ENCODE results near the gene EXOSC9. TPM values are rescaled to one million over a fixed set of nuclear protein-coding genes. Genes with fewer than 3 reads are reported as not detected.

Gene EXOSC9
- total RNA-seq, 1 experiment from 2014 or later = 29.9 TPM

- Histone ChIP-seq H3K27me3 (ENCODE audit: insufficient read depth, low read depth) (no peaks in the 10 kb centered on the region), H3F3A (ENCODE audit: insufficient read depth, low read depth) (no peaks in the 10 kb centered on the region), H3K27ac (no peak overlapping the region), H3K4me1 (replicated peaks; ENCODE audit: insufficient read depth) (peaks cover 9% of the 10 kb centered on the region), H3K4me3 (no peak overlapping the region), H3K9me2 (ENCODE audit: insufficient read depth) (no peaks in the 10 kb centered on the region), H3K36me3 (ENCODE audit: low read depth) (no peaks in the 10 kb centered on the region), H2AFZ (0 out of 2 replicates have a peak overlapping the region, but pooled peaks have one; percentile 3), H3K9me3 (ENCODE audit: insufficient read depth, low read depth) (no peaks in the 10 kb centered on the region), H3K79me2 (ENCODE audit: low read depth) (peaks cover 1% of the 10 kb centered on the region), H3K4me2 (no peak overlapping the region), H4K20me1 (ENCODE audit: insufficient read depth) (no peaks in the 10 kb centered on the region)
- TF ChIP-seq EZH2 (IDR thresholded peaks at IDR 0.05; ENCODE audit: low read depth) = no peak
- no peak for TF ChIP-seq CTCF (conservative IDR thresholded peaks at IDR 0.05)
- BruUV-seq (replicated peaks) = no TSS peak
- no peak for DNase-seq
- CTCF ChIA-PET = no interaction called here
- intact Hi-C loops (cut with micrococcal nuclease; ENCODE audit: unreplicated experiment) = no loop called here
- POLR2A ChIA-PET (ENCODE audit: unreplicated experiment) = no interaction called here
Observed at GRCh38 chr4:121796283-121796682, 4.8 kb upstream of the EXOSC9 start.

DNA sequence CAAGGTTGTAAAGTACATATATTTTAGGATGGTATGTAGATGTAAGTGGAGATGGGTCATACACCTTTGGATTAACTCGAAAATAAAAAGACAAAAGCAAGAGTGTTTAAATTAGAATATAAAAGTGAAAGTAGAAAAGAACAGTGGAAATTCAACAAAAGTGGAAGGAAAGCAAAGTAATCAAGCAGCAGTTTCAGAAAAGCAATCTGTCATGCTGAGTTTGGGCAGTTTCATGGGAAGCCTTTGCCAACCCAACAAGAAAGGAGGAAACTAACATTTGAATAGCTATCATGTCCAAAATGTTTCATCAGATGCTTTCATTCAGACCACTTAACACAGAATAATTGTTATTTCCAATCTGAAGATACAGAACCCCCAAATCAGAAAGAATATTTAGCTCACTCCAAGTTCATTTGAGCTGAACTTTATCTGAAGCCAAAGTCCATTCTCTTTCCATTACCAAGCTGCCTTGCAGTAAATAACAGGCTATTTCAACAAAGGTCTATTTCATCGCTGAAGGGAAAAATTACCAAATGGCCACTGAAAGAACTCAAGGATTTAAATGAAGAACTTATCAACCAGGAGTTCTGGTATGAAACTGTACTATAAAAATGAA is 1.8 kb upstream of the EXOSC9 start:
- TF ChIP-seq CTCF (conservative IDR thresholded peaks at IDR 0.05) (no peak), EZH2 (IDR thresholded peaks at IDR 0.05; ENCODE audit: low read depth) (no peak)
- Histone ChIP-seq H3K9me3 (ENCODE audit: insufficient read depth, low read depth) (no peaks in the 10 kb centered on the region), H3K27ac (no peak overlapping the region), H3K27me3 (ENCODE audit: insufficient read depth, low read depth) (no peaks in the 10 kb centered on the region), H4K20me1 (ENCODE audit: insufficient read depth) (no peaks in the 10 kb centered on the region), H3K4me2 (0 out of 2 replicates have a peak overlapping the region, but pooled peaks have one; percentile 16), H3K79me2 (ENCODE audit: low read depth) (peaks cover 19% of the 10 kb centered on the region), H2AFZ (peak overlapping the region; percentile 99; the same call in 1 of the 2 replicates), H3K9me2 (ENCODE audit: insufficient read depth) (no peaks in the 10 kb centered on the region), H3K4me3 (no peak overlapping the region), H3F3A (ENCODE audit: insufficient read depth, low read depth) (no peaks in the 10 kb centered on the region), H3K4me1 (replicated peaks; ENCODE audit: insufficient read depth) (peaks cover 18% of the 10 kb centered on the region), H3K36me3 (ENCODE audit: low read depth) (peaks cover 8% of the 10 kb centered on the region; the same call in 1 of the 2 replicates)
- no TSS peak for BruUV-seq (replicated peaks)
- ChIA-PET CTCF (no interaction called here), POLR2A (ENCODE audit: unreplicated experiment) (interaction anchor here (0.7 kb wide), 1 partner anchor 662 kb away, joined by 3 read pairs; no protein-coding TSS in a partner anchor)
- intact Hi-C loops (cut with micrococcal nuclease; ENCODE audit: unreplicated experiment) = no loop called here
- no peak for DNase-seq

DNA sequence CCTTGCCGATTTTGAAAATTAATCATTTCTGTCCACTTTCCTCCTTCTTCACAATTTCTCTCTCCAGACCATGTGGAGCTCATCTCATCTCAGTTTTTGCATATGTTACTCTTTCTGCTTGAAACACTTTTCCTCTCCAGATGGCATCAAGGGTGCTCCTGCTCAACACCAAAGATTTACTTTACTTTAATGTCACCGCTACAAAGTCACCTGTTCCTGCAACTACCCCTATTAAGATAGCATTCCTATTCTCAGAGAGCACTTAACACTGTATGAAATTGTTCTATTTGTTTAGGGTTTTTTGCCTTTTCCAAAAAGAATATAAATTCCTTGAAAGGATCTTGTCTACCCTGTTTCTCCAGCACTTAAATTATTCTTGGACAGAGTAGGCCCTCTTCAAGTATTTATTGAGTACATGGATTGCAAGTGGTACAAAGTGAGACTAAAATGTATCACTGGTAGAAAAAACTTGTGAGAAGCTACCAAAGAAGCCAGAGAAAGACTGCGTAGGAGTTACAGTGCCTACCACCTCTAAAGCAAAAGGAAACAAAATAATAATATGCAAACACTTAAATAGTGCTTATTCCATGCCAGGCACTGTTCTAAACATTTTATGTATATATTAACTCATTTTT is 1.1 kb upstream of the EXOSC9 start:
- POLR2A ChIA-PET (ENCODE audit: unreplicated experiment) = interaction anchor here (0.7 kb wide), 1 partner anchor 662 kb away, joined by 3 read pairs; no protein-coding TSS in a partner anchor
- H3K4me3 ChIP-seq = peak overlapping the region; percentile 87; the same call in 1 of the 2 replicates
- CTCF ChIA-PET = no interaction called here
- H3K79me2 ChIP-seq (ENCODE audit: low read depth) = peaks cover 19% of the 10 kb centered on the region
- no peak for TF ChIP-seq EZH2 (IDR thresholded peaks at IDR 0.05; ENCODE audit: low read depth)
- TF ChIP-seq CTCF (conservative IDR thresholded peaks at IDR 0.05) = no peak
- H3K4me2 ChIP-seq = peak overlapping the region; percentile 89
- intact Hi-C loops (cut with micrococcal nuclease; ENCODE audit: unreplicated experiment) = loop anchor here (5.0 kb wide), 1 partner anchor 103 kb away; the partner anchor contains the start of gene ANXA5
- DNase-seq = no peak
- peaks cover 18% of the 10 kb centered on the region for H3K4me1 ChIP-seq (replicated peaks; ENCODE audit: insufficient read depth)
- no peaks in the 10 kb centered on the region for H3K27me3 ChIP-seq (ENCODE audit: insufficient read depth, low read depth)
- no peaks in the 10 kb centered on the region for H4K20me1 ChIP-seq (ENCODE audit: insufficient read depth)
- no peaks in the 10 kb centered on the region for H3K9me3 ChIP-seq (ENCODE audit: insufficient read depth, low read depth)
- no peaks in the 10 kb centered on the region for H3F3A ChIP-seq (ENCODE audit: insufficient read depth, low read depth)
- BruUV-seq (replicated peaks) = no TSS peak
- H3K27ac ChIP-seq = no peak overlapping the region
- H3K9me2 ChIP-seq (ENCODE audit: insufficient read depth) = no peaks in the 10 kb centered on the region
- H3K36me3 ChIP-seq (ENCODE audit: low read depth) = peaks cover 14% of the 10 kb centered on the region; the same call in 1 of the 2 replicates
- peak overlapping the region; percentile 99 for H2AFZ ChIP-seq
